Activated CD8-positive, alpha-beta memory T cell treated with anti-CD3 and anti-CD28 coated beads for 4 hours (primary cell): ENCODE results near the gene GSK3A.
A peak's percentile ranks its signal among the peaks of the same experiment; 100 is the strongest.
"Not testable (repeated sequence)": the region's sequence is repeated elsewhere in the genome, so short reads cannot be mapped to it uniquely, and the experiment has no call there.

Experiments
- DNase-seq, 2 donors: peaks; one replicate each; pipeline ENCODE4 v3.0.0-alpha.2; 2020; ENCODE audit warnings: low read depth in 2 of 2

GSK3A gene

GRCh38 chr19:42268704-42269477 lies 26.5 kb upstream of the GSK3A start, which contains the start of gene CIC:
CIC (plus strand) TSS chr19:42269252; CDS start chr19:42271784, 2,532 bp downstream.
- DNase-seq: peak; percentile 98 to 99

DNA sequence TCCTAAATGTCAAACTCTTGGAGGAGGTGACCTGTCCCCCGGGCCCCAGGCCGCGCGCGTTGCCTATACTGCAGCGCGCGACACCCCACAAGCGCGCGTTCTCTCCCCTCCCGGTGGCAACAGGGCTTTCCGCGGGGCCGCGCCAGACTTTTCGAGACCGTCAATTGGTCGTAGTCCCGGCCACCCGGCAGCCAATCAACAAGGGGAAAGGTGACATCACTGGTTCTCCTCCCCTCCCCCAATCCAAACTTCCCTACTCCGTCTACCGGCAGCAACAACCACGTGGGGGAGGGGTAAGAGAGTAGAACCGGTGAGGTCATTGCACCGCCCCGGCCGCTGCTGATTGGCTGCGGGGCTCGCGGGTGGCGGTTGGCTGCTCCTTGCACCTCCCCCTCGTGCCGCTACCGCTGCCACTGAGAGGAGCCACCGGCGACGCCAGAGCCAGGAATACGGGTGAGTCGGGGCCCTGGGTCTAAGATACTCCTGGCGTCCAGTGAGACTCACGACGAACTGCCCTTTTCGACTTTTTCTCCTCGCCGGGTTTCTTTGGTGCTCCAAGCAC lies 25.8 kb upstream of the GSK3A start:
- peak; percentile 97 to 98 for DNase-seq

- DNase-seq: no peak
Observed at GRCh38 chr19:42267644-42268141, 25.3 kb upstream of the GSK3A start.

- not testable (repeated sequence) for DNase-seq
Observed at GRCh38 chr19:42266928-42267603, 24.7 kb upstream of the GSK3A start.

GRCh38 chr19:42266105-42266504 lies 23.7 kb upstream of the GSK3A start:
- DNase-seq: not testable (repeated sequence)

GRCh38 chr19:42261763-42262162 lies 19.4 kb upstream of the GSK3A start:
- DNase-seq: no peak

GRCh38 chr19:42257842-42258241 lies 15.4 kb upstream of the GSK3A start:
- DNase-seq: not testable (repeated sequence)

DNA sequence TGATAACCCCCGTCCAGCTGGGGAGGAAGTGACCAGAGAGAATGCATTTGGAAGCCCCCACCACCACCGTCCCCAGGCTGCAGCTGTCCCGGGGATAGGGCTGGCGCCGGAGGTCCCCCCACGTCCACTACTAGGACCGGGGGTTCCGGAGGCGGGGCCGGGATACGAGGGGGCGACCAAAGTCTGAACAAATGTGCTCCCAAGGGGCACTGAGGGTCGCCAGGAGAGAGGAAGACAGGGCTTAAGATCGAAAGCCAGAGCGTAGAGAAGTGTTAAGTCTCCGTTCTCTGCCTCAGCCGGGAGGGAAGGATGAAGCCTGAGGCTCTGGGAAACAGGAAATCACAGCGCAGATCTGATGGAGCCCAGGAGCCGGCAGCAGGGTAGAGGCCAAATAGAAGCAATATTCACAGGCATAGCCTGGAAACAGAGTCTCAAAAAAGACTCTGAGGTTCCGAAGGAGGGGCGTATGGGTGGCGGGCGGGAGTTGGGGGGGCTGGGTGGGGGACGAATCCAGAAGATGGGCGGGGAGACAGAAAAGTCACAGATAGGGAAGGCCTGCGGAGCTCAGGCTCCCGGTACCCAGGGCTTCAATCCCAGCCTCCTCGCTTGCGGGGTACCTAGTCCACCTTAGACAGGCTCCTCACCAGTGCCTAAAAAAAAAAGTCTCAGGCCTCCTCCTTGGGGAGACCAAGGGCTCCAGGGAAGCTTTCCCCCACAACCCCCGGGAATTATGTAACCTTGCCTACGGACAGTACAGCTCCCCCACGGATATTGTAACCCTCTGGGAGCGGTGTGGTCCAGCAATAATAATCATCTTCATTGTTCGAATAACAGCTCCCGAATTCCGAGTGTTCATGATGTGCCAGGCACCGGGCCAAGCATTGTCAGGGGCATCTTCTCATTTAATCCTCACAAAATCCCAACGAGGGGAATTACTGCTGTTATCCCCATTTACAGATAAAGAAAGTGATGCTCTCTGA lies 13.7 kb upstream of the GSK3A start:
- no peak for DNase-seq

DNA sequence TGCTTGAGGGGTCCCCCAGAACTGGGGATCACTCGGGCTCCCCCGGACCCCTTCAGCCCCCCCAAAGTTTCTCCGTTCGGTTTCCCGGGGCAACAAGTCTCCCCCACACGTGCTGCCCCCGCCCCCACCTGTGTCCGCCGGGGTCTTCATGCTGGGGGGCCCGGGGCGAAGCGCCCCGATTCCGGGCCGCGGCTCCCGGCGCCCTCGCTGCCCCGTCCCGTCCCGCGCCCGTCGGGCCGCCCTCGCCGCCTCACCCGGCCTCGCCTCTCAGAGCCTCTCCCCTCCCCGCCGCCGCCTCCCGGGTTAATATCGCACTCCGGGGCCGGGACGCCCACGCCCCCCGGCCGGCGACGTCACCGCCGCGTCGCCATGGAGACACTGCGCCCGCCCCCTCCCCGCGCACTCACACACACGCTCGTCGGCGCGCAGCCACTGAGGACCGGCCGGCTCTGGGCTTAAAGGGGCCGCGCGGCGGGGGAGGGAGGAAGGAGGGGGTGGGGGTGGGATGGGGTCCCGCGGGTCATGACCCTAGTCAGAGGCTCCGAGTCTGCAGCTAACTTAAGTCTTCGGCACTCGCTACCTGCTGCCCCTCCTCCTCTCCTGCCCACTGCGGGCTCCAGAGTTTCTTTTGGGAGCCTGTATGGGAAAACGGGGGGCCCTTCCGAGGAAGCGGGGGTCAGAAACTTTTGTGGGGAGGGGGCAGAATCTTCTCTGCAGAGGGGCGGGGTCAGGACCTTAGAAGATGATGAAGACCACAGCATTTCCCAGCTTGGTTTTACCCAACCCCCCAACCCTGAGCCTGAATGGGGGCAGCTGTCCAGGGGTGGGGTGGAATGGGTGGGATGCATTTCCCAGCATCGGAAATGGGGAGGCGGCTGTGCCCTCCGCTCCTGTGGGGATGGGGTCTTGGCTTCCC lies 12.7 kb upstream of the GSK3A start, which contains the start of gene ERF:
TSS of gene ERF (minus strand) at position 279 of the 916 bp plus-strand sequence. CDS start at position 150, 129 bp downstream.
- peak; percentile 83 to 90 for DNase-seq

DNA sequence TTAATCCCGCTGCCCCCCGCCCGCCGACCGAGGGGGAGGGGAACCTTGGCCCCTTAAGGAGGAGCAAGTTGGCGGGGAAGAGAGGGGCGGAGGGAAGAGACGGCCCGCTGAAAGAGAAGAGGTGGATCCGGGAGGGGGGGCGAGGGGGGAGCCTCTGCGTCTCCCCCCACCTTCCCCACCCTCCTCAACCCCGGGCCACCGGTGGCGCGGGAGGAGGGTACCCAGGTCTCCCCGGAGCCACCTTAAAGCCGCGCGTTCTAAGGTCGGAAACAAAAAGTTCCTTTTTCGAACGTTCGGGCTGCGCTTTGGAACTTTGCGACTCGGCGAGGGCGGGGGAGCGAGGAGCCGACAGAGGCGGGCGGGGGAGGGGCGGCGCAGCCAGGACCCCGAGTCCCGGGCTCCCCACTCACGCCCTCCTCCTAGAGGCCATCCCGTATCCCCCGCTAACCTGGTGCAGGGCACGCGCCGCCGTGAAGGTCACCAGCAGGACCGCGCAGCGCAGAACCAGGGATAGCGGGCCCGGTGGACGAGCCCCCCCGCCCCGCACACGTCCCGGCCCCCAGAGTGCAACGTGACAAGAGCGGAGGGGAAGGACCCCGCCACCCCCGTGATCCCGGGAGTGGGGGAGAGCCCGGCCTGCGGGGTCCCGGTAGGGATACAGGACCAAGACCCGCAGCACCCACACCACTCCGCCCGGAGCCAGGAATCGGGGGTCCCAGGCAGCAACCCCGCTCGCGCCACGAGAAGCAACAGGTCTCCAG lies 11.9 kb upstream of the GSK3A start:
- peak; percentile 53 to 62 for DNase-seq

DNA sequence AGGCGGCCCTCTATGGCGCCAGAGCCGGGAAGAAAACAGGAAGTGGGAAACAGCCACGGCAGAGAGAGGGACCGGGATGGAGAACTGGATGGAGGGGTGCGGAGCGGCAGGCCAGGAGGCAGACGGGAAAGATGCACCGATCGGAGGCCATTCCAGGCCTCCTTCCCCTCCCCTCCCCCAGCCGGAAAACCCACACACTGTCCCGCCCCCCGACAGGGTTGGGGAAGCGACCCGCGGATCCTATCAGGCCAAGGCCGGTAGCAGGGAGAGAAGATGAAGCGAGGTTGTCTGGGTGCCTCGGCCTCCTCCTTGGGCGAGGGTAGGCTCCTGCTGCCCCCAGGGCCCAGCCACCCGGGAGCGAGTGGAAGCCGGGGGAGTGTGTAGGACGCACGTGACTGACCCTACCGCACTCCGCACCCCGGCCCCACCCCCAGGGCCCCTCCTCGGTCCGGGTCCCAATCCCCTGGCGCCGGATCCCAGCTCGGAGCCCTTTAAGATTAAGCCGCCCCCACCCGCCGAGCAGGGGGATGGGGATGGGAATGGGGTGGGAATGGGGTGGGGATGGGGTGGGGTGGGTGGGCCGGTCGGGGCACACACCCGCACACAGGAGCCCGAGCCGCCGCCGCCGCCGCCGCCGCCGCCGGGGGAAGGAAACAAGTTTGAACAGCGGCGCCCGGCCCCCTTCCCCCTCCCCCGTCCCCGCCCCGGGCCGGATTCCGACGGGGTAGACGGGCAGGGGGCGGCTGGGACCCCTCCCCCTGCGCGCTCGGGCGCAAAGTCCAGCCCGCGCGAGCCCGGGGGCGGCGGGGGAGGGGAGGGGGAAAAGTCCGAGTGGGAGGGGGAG lies 11.1 kb upstream of the GSK3A start:
- DNase-seq: no peak

- DNase-seq: no peak
Observed at GRCh38 chr19:42252365-42253244, 10.2 kb upstream of the GSK3A start.

DNA sequence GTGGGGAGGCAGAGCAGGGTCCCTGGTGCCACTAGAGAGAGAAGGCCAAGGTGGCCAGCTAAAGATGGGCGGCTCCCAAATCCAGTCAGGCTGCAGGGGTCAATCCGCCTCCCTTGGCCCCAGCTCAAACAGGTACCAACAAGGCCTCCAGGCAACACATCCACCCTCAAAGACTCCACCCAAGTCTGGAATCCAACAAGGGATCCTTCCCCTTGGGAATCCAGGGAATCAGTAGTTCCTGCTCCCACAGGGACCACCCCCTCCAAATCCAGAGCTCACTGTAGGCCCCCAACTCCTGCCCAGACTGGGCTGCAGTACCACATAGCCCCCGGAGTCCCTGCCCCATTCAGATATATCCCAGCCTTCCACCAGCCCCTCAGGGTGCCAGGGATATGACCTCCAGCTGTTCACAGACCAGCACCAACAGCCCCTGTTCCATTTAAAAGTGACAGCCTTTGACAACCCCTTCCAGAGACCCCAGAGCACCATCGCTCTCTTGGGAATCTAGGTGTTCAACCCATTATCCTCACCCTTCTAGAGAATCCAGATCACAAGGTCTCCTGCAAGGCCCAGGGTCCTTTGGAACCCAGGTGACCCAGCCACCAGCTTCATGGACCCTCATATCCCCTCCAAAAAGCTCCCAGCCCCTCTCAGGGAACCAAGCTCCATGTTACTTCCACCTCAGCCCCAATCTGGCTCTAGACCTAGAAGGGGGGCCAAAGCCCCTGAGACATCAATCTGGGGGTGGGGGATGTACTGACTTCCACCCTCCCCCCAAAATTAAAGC lies 9.4 kb upstream of the GSK3A start:
- no peak for DNase-seq

DNA sequence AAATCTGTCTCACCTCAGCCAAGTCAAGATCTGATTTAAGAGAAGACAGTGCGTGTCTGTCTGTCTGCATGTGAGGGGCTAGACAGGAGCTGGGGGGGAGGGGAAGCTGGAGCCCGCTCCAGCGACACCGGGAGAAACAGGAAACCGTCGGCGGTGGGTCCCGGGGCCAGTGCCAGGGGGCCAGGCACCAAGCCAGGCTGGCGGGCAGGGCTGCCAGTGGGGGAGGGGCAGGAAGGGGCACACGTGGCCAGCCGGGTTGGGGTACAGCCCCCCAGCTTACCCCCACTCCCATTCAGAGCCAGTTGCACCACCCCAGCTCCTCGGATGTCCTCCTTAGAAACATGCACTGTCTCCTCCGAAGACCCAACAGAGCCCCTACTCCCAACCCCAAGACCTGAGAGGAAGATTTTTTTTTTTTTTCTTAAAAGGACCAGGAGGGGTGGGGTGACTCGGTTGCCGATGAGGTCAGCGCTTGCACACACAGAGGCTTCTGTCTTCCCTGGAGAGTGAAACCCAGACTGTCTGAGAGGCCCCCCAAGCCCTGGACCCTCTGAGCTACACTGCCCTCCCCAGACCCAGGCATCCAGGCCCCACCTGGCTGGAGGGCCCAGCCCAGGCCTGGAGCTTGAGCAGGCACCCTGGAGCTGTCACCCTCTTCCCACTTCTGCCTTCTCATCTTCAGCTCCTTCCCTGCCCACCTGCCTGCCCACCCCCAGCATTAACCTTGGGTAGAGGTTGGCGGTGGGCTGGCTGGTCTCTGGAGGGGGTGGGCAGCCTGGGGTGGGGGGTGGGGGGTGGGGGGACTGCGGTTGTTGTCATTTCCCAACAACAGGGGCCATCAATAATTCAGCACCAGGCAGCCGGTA lies 8.5 kb upstream of the GSK3A start:
- no peak for DNase-seq

- DNase-seq: no peak
Observed at GRCh38 chr19:42250183-42250665, 7.8 kb upstream of the GSK3A start.

DNA sequence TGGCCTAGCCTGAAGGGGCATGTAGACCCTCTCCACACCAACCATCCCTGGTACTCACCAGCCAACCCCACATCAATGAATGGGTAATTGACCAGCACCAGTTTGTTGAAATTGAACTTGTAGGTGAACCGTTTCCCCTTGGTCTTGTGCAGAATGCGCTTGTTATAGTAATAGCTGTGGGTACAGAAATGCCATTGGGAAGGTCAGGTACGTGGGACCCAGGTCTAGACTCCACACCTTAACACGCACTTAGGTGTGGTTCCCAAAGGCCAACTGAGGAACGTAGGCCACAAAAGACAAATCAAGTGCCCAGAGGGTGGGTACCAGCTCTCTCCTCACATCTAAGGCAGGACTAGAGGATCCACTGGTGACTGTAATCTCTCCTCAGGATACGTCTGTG lies 7.4 kb upstream of the GSK3A start:
- DNase-seq: no peak
